K562 (cell line): ENCODE measurements around the gene RGL2. TPM values are rescaled to one million over a fixed set of nuclear protein-coding genes. Genes with fewer than 3 reads are reported as not detected.

Experiments
- CHD4 ChIP-seq: fragments of 200-600 bp; sonication (generic); IDR thresholded peaks from 3 replicates; pipeline ENCODE4 v1.6.1; 2012; ENCODE audit warnings: low read depth, mild to moderate bottlenecking, mixed read lengths, low read length, inconsistent platforms; ENCODE audit not compliant: insufficient read depth, insufficient replicate concordance, poor library complexity, severe bottlenecking
- CREM ChIP-seq: IDR thresholded peaks from 2 replicates; pipeline ENCODE4 v1.6.1; 2014; ENCODE audit warnings: antibody characterized with exemption, low read depth
- FOXJ2 ChIP-seq: fragments of 200-800 bp; sonication (Bioruptor generic); IDR thresholded peaks from 2 replicates; pipeline ENCODE4 v1.6.1; 2016; ENCODE audit warnings: missing genetic modification characterization, missing compliant biosample characterization
- HDAC3 ChIP-seq: fragments of 450-650 bp; IDR thresholded peaks from 2 replicates; pipeline ENCODE4 v1.6.1; 2018; ENCODE audit warnings: borderline replicate concordance, mild to moderate bottlenecking, moderate library complexity; ENCODE audit not compliant: partially characterized antibody
- HMGN3 ChIP-seq: IDR thresholded peaks from 2 replicates; pipeline ENCODE4 v1.6.1; 2011; ENCODE audit warnings: borderline replicate concordance, low read depth, mild to moderate bottlenecking, mixed read lengths, low read length; ENCODE audit not compliant: insufficient read length; ENCODE audit errors: extremely low read depth
- KAT8 ChIP-seq: fragments of 450-650 bp; IDR thresholded peaks from 2 replicates; pipeline ENCODE4 v1.6.1; 2016; ENCODE audit warnings: low read depth, mild to moderate bottlenecking
- KLF13 ChIP-seq: fragments of 450-650 bp; IDR thresholded peaks from 2 replicates; pipeline ENCODE4 v1.6.1; 2016; ENCODE audit warnings: missing genetic modification characterization, low read depth, mild to moderate bottlenecking, missing compliant biosample characterization, moderate library complexity, borderline replicate concordance
- LARP7 ChIP-seq: fragments of 450-650 bp; IDR thresholded peaks from 2 replicates; pipeline ENCODE4 v1.6.1; 2016
- MTA2 ChIP-seq: fragments of 450-650 bp; IDR thresholded peaks from 2 replicates; pipeline ENCODE4 v1.6.1; 2016; ENCODE audit warnings: low read depth
- PTBP1 ChIP-seq: fragments of 200-400 bp; formaldehyde crosslinking; IDR thresholded peaks from 2 replicates; pipeline ENCODE4 v1.6.1; 2017; ENCODE audit warnings: low read depth, low read length
- PURB ChIP-seq: sonication (generic); formaldehyde crosslinking; IDR thresholded peaks from 2 replicates; pipeline ENCODE4 v1.9.0; 2021; ENCODE audit warnings: low read depth, mild to moderate bottlenecking, missing genetic modification reagents
- RB1 ChIP-seq: fragments of 450-650 bp; IDR thresholded peaks from 2 replicates; pipeline ENCODE4 v1.6.1; 2017; ENCODE audit warnings: low read depth, mild to moderate bottlenecking
- SAFB ChIP-seq: fragments of 200-400 bp; formaldehyde crosslinking; IDR thresholded peaks from 2 replicates; pipeline ENCODE4 v1.6.1; 2017; ENCODE audit warnings: low read depth, low read length, borderline replicate concordance
- SMARCA4 ChIP-seq: fragments of 450-650 bp; IDR thresholded peaks from 2 replicates; pipeline ENCODE4 v1.6.1; 2016
- SMARCA5 ChIP-seq: fragments of 450-650 bp; IDR thresholded peaks from 2 replicates; pipeline ENCODE4 v1.6.1; 2016
- TAF1 ChIP-seq: IDR thresholded peaks from 2 replicates; pipeline ENCODE4 v1.6.1; 2011; ENCODE audit warnings: mild to moderate bottlenecking, low read length, moderate library complexity; ENCODE audit not compliant: insufficient read depth, control insufficient read depth, severe bottlenecking; ENCODE audit errors: extremely low read depth
- ZBTB7A ChIP-seq: IDR thresholded peaks from 2 replicates; pipeline ENCODE4 v1.6.1; 2011; ENCODE audit warnings: low read depth, mild to moderate bottlenecking, low read length, moderate library complexity, borderline replicate concordance; ENCODE audit not compliant: control insufficient read depth
- ZNF12 ChIP-seq: sonication (generic); formaldehyde crosslinking; IDR thresholded peaks from 2 replicates; pipeline ENCODE4 v1.4.0; 2020; ENCODE audit warnings: mild to moderate bottlenecking, missing genetic modification reagents
- ZNF644 ChIP-seq: fragments of 200-800 bp; sonication (Bioruptor generic); IDR thresholded peaks from 2 replicates; pipeline ENCODE4 v1.6.1; 2016; ENCODE audit warnings: low read depth, missing genetic modification characterization, missing compliant biosample characterization
- ZNF778 ChIP-seq: fragments of 450-650 bp; formaldehyde crosslinking; IDR thresholded peaks from 2 replicates; pipeline ENCODE4 v1.4.0; 2020; ENCODE audit warnings: mild to moderate bottlenecking, moderate library complexity
- ZSCAN29 ChIP-seq: fragments of 450-650 bp; IDR thresholded peaks from 2 replicates; pipeline ENCODE4 v1.6.1; 2017
- polyA plus RNA-seq, 8 experiments: library from polyadenylated mRNA; depleted of rRNA in 4 of 8; stranded (reverse) in 5 of 8; unstranded in 3 of 8; fragments of >200 nt; fragmentation: Nextera tagmentation in 2 of 8; fragmentation: Illumina TruSeq in 1 of 8; extraction: Ambion mirVana in 2 of 8; extraction: Trizol in 1 of 8; gene quantifications; 2 replicates each; pipeline versions ENCODE4 v1.2.1 to v1.2.3, GENCODE V29; 2011 to 2014; ENCODE audit warnings: inconsistent platforms in 1 of 8, missing spikeins in 1 of 8
- total RNA-seq, 7 experiments: library from RNA; depleted of rRNA in 6 of 7; stranded (reverse); fragments of >200 nt in 6 of 7; fragmentation: Illumina TruSeq in 2 of 7; extraction: Trizol in 2 of 7; gene quantifications; 2 replicates each; pipeline versions ENCODE4 v1.2.1 to v1.2.3, GENCODE V29; 2011 to 2021; ENCODE audit warnings: low replicate concordance in 1 of 7
- TF ChIP-seq, protein P1 (sequence below), 3 experiments: fragments of 200-800 bp in 1 of 3; fragments of 250-450 bp in 1 of 3; fragments of 450-650 bp in 1 of 3; sonication (Bioruptor Pico) in 1 of 3; sonication (Bioruptor generic) in 1 of 3; formaldehyde crosslinking in 1 of 3; IDR thresholded peaks; 2 replicates each; pipeline versions ENCODE4 v1.6.1 to v1.8.0; 2016 to 2022; ENCODE audit warnings: mild to moderate bottlenecking in 2 of 3, missing genetic modification characterization in 2 of 3, missing compliant biosample characterization in 1 of 3, moderate library complexity in 1 of 3
- TF ChIP-seq, protein P2 (sequence below): fragments of 450-650 bp; formaldehyde crosslinking; conservative IDR thresholded peaks from 2 replicates; pipeline ENCODE4 v1.4.0; 2022; ENCODE audit warnings: mild to moderate bottlenecking, missing genetic modification characterization
- TF ChIP-seq, protein P3 (sequence below): sonication (generic); formaldehyde crosslinking; IDR thresholded peaks from 2 replicates; pipeline ENCODE4 v1.8.0; 2023; ENCODE audit warnings: mild to moderate bottlenecking, missing genetic modification reagents

The RGL2 gene
- total and polyA plus RNA-seq, 9 of the 15 experiments (the other 6 are each of a cell fraction or from before 2014, with no cell fraction given): 1.8 to 57.1 (median 19.5) TPM

DNA sequence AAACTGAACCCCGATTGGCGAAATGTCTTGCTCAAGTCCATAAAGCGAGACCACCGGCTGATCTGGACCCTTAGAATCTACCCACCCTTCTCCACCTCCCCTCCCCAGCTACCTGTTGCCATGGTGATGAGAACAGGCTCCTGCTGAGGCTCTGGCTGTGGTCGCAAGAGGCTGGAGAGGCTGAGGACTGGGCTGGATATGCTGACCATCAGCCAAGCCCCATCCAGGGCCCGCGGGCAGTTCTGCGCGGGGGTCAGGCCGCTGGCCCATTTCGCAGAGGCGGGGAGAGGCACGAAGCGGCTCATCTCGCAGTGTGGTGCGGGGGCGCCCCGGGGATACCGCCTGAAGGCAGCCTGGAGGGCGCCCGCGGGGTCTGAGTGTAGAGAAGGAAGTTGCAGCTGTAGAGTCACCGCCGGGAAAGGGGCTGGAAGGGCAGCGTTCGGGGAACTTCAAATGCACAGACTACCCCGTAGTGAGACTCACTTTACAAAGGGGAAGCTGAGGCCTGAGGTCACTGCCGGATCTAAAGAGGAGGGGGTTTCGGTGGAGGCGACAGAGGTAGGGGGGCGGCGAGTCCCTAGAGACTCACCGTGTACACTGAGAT is 14.5 kb upstream of the RGL2 start (continued):
- TF ChIP-seq ZBTB7A: peak; percentile 41
- no peak for TF ChIP-seq SAFB
- no peak for TF ChIP-seq SMARCA4
- TF ChIP-seq HDAC3: no peak
- TF ChIP-seq, protein P1, sequence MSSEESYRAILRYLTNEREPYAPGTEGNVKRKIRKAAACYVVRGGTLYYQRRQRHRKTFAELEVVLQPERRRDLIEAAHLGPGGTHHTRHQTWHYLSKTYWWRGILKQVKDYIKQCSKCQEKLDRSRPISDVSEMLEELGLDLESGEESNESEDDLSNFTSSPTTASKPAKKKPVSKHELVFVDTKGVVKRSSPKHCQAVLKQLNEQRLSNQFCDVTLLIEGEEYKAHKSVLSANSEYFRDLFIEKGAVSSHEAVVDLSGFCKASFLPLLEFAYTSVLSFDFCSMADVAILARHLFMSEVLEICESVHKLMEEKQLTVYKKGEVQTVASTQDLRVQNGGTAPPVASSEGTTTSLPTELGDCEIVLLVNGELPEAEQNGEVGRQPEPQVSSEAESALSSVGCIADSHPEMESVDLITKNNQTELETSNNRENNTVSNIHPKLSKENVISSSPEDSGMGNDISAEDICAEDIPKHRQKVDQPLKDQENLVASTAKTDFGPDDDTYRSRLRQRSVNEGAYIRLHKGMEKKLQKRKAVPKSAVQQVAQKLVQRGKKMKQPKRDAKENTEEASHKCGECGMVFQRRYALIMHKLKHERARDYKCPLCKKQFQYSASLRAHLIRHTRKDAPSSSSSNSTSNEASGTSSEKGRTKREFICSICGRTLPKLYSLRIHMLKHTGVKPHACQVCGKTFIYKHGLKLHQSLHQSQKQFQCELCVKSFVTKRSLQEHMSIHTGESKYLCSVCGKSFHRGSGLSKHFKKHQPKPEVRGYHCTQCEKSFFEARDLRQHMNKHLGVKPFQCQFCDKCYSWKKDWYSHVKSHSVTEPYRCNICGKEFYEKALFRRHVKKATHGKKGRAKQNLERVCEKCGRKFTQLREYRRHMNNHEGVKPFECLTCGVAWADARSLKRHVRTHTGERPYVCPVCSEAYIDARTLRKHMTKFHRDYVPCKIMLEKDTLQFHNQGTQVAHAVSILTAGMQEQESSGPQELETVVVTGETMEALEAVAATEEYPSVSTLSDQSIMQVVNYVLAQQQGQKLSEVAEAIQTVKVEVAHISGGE (CRISPR knock-in tag; IDR thresholded peaks at IDR 0.05): no peak
- TF ChIP-seq, protein P2, sequence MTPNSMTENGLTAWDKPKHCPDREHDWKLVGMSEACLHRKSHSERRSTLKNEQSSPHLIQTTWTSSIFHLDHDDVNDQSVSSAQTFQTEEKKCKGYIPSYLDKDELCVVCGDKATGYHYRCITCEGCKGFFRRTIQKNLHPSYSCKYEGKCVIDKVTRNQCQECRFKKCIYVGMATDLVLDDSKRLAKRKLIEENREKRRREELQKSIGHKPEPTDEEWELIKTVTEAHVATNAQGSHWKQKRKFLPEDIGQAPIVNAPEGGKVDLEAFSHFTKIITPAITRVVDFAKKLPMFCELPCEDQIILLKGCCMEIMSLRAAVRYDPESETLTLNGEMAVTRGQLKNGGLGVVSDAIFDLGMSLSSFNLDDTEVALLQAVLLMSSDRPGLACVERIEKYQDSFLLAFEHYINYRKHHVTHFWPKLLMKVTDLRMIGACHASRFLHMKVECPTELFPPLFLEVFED: no peak
- 0 out of 2 replicates have a peak, but pooled peaks have one; percentile 8 for TF ChIP-seq ZNF12 (CRISPR knock-in tag)
- TF ChIP-seq ZNF644 (tag): no peak
- no peak for TF ChIP-seq CHD4
- no peak for TF ChIP-seq MTA2
- no peak for TF ChIP-seq TAF1
- TF ChIP-seq RB1: 0 out of 2 replicates have a peak, but pooled peaks have one; percentile 47
- TF ChIP-seq, protein P3, sequence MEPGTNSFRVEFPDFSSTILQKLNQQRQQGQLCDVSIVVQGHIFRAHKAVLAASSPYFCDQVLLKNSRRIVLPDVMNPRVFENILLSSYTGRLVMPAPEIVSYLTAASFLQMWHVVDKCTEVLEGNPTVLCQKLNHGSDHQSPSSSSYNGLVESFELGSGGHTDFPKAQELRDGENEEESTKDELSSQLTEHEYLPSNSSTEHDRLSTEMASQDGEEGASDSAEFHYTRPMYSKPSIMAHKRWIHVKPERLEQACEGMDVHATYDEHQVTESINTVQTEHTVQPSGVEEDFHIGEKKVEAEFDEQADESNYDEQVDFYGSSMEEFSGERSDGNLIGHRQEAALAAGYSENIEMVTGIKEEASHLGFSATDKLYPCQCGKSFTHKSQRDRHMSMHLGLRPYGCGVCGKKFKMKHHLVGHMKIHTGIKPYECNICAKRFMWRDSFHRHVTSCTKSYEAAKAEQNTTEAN (CRISPR knock-in tag): no peak
- TF ChIP-seq ZSCAN29: no peak
- TF ChIP-seq HMGN3: peak; percentile 48
- TF ChIP-seq FOXJ2 (tag): no peak
- TF ChIP-seq SMARCA5: 0 out of 2 replicates have a peak, but pooled peaks have one; percentile 29
- TF ChIP-seq PURB (CRISPR knock-in tag): no peak
- no peak for TF ChIP-seq ZNF778 (CRISPR knock-in tag)
- no peak for TF ChIP-seq LARP7
- TF ChIP-seq CREM: peak; percentile 28; the same call in 1 of the 2 replicates
- no peak for TF ChIP-seq KLF13 (tag)
- no peak for TF ChIP-seq KAT8
- TF ChIP-seq PTBP1: no peak
